ENCODE data around the gene SAP30BP. TPM values are rescaled to one million over a fixed set of nuclear protein-coding genes. Genes with fewer than 3 reads are reported as not detected.

SAP30BP gene
- total RNA-seq, 1 donor from 2014 or later, result 75.8 TPM

GRCh38 chr17:75652341-75652740, 14.8 kb upstream of the SAP30BP start:
- H3K79me2 ChIP-seq (ENCODE audit: low read depth), result no peaks in the 10 kb centered on the region
- no peaks in the 10 kb centered on the region for H3K9me3 Mint-ChIP-seq
- no peaks in the 10 kb centered on the region for H3K27me3 Mint-ChIP-seq (ENCODE audit: insufficient read depth, low read depth)
- TF ChIP-seq EZH2phosphoT487 (IDR thresholded peaks at IDR 0.05) (no peak), CTCF (IDR thresholded peaks at IDR 0.05) (no peak), EZH2 (IDR thresholded peaks at IDR 0.05) (no peak)
- H3K27me3 ChIP-seq, result no peaks in the 10 kb centered on the region
- peaks cover 4% of the 10 kb centered on the region for H4K20me1 ChIP-seq (ENCODE audit: low read depth)
- no peak overlapping the region for H3K9ac ChIP-seq
- no peak overlapping the region for H3K4me3 Mint-ChIP-seq
- H3K36me3 ChIP-seq, result no peaks in the 10 kb centered on the region
- H3F3A ChIP-seq (ENCODE audit: low read depth), result peaks cover 18% of the 10 kb centered on the region
- no peak overlapping the region for H3K27ac ChIP-seq
- no peaks in the 10 kb centered on the region for H3K4me1 ChIP-seq
- no peaks in the 10 kb centered on the region for H3K4me1 Mint-ChIP-seq
- no peak overlapping the region for H2AFZ ChIP-seq (replicated peaks)
- DNase-seq (ENCODE audit: low spot score), result no peak
- no peak overlapping the region for H3K4me2 ChIP-seq
- no peak overlapping the region for H3K4me3 ChIP-seq
- no peak overlapping the region for H3K27ac Mint-ChIP-seq
- H3K9me3 ChIP-seq (ENCODE audit: low read depth), result no peaks in the 10 kb centered on the region
- H3K36me3 Mint-ChIP-seq, result peaks cover 8% of the 10 kb centered on the region

GRCh38 chr17:75652934-75653549, 14.1 kb upstream of the SAP30BP start:
- no peak overlapping the region for H3K4me3 ChIP-seq
- no peaks in the 10 kb centered on the region for H3K9me3 Mint-ChIP-seq
- H3K27me3 Mint-ChIP-seq (ENCODE audit: insufficient read depth, low read depth), result no peaks in the 10 kb centered on the region
- no peaks in the 10 kb centered on the region for H3K36me3 ChIP-seq
- H3K27ac Mint-ChIP-seq, result peak overlapping the region; percentile 74
- no peak overlapping the region for H2AFZ ChIP-seq (replicated peaks)
- H3K9ac ChIP-seq, result no peak overlapping the region
- no peaks in the 10 kb centered on the region for H3K79me2 ChIP-seq (ENCODE audit: low read depth)
- H3K4me2 ChIP-seq, result no peak overlapping the region
- no peaks in the 10 kb centered on the region for H3K4me1 ChIP-seq
- no peaks in the 10 kb centered on the region for H3K27me3 ChIP-seq
- peaks cover 9% of the 10 kb centered on the region for H3K36me3 Mint-ChIP-seq
- no peak overlapping the region for H3K27ac ChIP-seq
- peaks cover 3% of the 10 kb centered on the region for H4K20me1 ChIP-seq (ENCODE audit: low read depth)
- peaks cover 18% of the 10 kb centered on the region for H3F3A ChIP-seq (ENCODE audit: low read depth)
- H3K4me3 Mint-ChIP-seq, result no peak overlapping the region
- no peaks in the 10 kb centered on the region for H3K9me3 ChIP-seq (ENCODE audit: low read depth)
- no peak for TF ChIP-seq EZH2 (IDR thresholded peaks at IDR 0.05)
- TF ChIP-seq CTCF (IDR thresholded peaks at IDR 0.05), result peak; percentile 77
- TF ChIP-seq EZH2phosphoT487 (IDR thresholded peaks at IDR 0.05), result no peak
- H3K4me1 Mint-ChIP-seq, result no peaks in the 10 kb centered on the region
- peak; percentile 74 for DNase-seq (ENCODE audit: low spot score)

GRCh38 chr17:75654176-75654575, 13.0 kb upstream of the SAP30BP start:
- no peak overlapping the region for H3K27ac ChIP-seq
- no peak for DNase-seq (ENCODE audit: low spot score)
- Mint-ChIP-seq H3K9me3 (no peaks in the 10 kb centered on the region), H3K4me1 (no peaks in the 10 kb centered on the region), H3K4me3 (no peak overlapping the region), H3K27me3 (ENCODE audit: insufficient read depth, low read depth) (no peaks in the 10 kb centered on the region), H3K27ac (no peak overlapping the region), H3K36me3 (peaks cover 7% of the 10 kb centered on the region)
- no peaks in the 10 kb centered on the region for H3K79me2 ChIP-seq (ENCODE audit: low read depth)
- no peak overlapping the region for H3K4me2 ChIP-seq
- peaks cover 18% of the 10 kb centered on the region for H3F3A ChIP-seq (ENCODE audit: low read depth)
- no peaks in the 10 kb centered on the region for H3K9me3 ChIP-seq (ENCODE audit: low read depth)
- no peaks in the 10 kb centered on the region for H3K27me3 ChIP-seq
- H4K20me1 ChIP-seq (ENCODE audit: low read depth), result no peaks in the 10 kb centered on the region
- no peaks in the 10 kb centered on the region for H3K4me1 ChIP-seq
- no peak overlapping the region for H3K9ac ChIP-seq
- H2AFZ ChIP-seq (replicated peaks), result no peak overlapping the region
- no peaks in the 10 kb centered on the region for H3K36me3 ChIP-seq
- TF ChIP-seq EZH2phosphoT487 (IDR thresholded peaks at IDR 0.05) (no peak), CTCF (IDR thresholded peaks at IDR 0.05) (no peak), EZH2 (IDR thresholded peaks at IDR 0.05) (no peak)
- H3K4me3 ChIP-seq, result no peak overlapping the region

Data from neural progenitor cell (in vitro differentiated cells).